Measurements from ENCODE around the gene CPNE1. TPM values are rescaled to one million over a fixed set of nuclear protein-coding genes. Genes with fewer than 3 reads are reported as not detected.

CPNE1 gene
- total RNA-seq, 1 experiment from 2014 or later, result 217 TPM

GRCh38 chr20:35669681-35670080, 5.0 kb upstream of the CPNE1 start:
- POLR2A ChIA-PET, result no interaction called here
- in situ Hi-C loops (cut with HindIII; ENCODE audit: low pct_unique_long_range_greater_than_20kb, low sequenced_read_pairs), result no loop called here
- Histone ChIP-seq H3K36me3 (ENCODE audit: control insufficient read depth, insufficient read depth, low read length) (peaks cover 5% of the 10 kb centered on the region; the same call in 1 of the 2 replicates), H3K27me3 (ENCODE audit: control insufficient read depth, insufficient read depth, low read length) (no peaks in the 10 kb centered on the region), H3K4me1 (ENCODE audit: control insufficient read depth, insufficient read depth, low read length) (no peaks in the 10 kb centered on the region), H3K9me3 (ENCODE audit: control insufficient read depth, insufficient read depth, low read depth, low read length) (no peaks in the 10 kb centered on the region), H3K27ac (ENCODE audit: low read length) (no peak overlapping the region), H3K4me3 (ENCODE audit: low read depth in 2 of 2, low read length in 2 of 2) (no peak overlapping the region)
- intact Hi-C loops (cut with micrococcal nuclease; ENCODE audit: unreplicated experiment), result no loop called here
- DNase-seq (ENCODE audit: low read depth, low spot score) (no peak), ATAC-seq (no peak)
- TF ChIP-seq REST (IDR thresholded peaks at IDR 0.05; ENCODE audit: insufficient read depth in 1 of 2, low read depth in 2 of 2, low read length in 1 of 2), result no peak
- BruUV-seq (replicated peaks), result no TSS peak
- CTCF ChIA-PET, result interaction anchor here (0.6 kb wide), 1 partner anchor 10 kb away, joined by 3 read pairs; no protein-coding TSS in a partner anchor

GRCh38 chr20:35669221-35669620, 4.5 kb upstream of the CPNE1 start:
- ATAC-seq (no peak), DNase-seq (ENCODE audit: low read depth, low spot score) (no peak)

More at GRCh38 chr20:35669221-35669620, 4.5 kb upstream of the CPNE1 start:
- Histone ChIP-seq H3K36me3 (ENCODE audit: control insufficient read depth, insufficient read depth, low read length) (peaks cover 4% of the 10 kb centered on the region), H3K9me3 (ENCODE audit: control insufficient read depth, insufficient read depth, low read depth, low read length) (no peaks in the 10 kb centered on the region), H3K4me3 (ENCODE audit: low read depth in 2 of 2, low read length in 2 of 2) (no peak overlapping the region), H3K27me3 (ENCODE audit: control insufficient read depth, insufficient read depth, low read length) (no peaks in the 10 kb centered on the region), H3K4me1 (ENCODE audit: control insufficient read depth, insufficient read depth, low read length) (no peaks in the 10 kb centered on the region), H3K27ac (ENCODE audit: low read length) (no peak overlapping the region)
- intact Hi-C loops (cut with micrococcal nuclease; ENCODE audit: unreplicated experiment) (no loop called here), in situ Hi-C loops (cut with HindIII; ENCODE audit: low pct_unique_long_range_greater_than_20kb, low sequenced_read_pairs) (no loop called here)
- TF ChIP-seq SIN3A (IDR thresholded peaks at IDR 0.05; ENCODE audit: borderline replicate concordance, insufficient read depth, low read depth, low read length), result no peak
- TF ChIP-seq CTCF (IDR thresholded peaks at IDR 0.05), result no peak
- no peak for TF ChIP-seq TCF7L2 (IDR thresholded peaks at IDR 0.05; ENCODE audit: low read depth, low read length)
- no peak for TF ChIP-seq POLR2AphosphoS5 (IDR thresholded peaks at IDR 0.05; ENCODE audit: low read depth, low read length)
- TF ChIP-seq REST (IDR thresholded peaks at IDR 0.05; ENCODE audit: insufficient read depth in 1 of 2, low read depth in 2 of 2, low read length in 1 of 2), result no peak
- BruUV-seq (replicated peaks), result no TSS peak
- POLR2A ChIA-PET, result no interaction called here
- CTCF ChIA-PET, result interaction anchor here (0.6 kb wide), 1 partner anchor 10 kb away, joined by 3 read pairs; no protein-coding TSS in a partner anchor
